ENCODE results near the gene OVOL2. TPM values are rescaled to one million over a fixed set of nuclear protein-coding genes. Genes with fewer than 3 reads are reported as not detected.

The OVOL2 gene
- total and polyA plus RNA-seq, 10 of the 15 experiments (the other 5 are each of a cell fraction or from before 2014, with no cell fraction given), result not detected

DNA sequence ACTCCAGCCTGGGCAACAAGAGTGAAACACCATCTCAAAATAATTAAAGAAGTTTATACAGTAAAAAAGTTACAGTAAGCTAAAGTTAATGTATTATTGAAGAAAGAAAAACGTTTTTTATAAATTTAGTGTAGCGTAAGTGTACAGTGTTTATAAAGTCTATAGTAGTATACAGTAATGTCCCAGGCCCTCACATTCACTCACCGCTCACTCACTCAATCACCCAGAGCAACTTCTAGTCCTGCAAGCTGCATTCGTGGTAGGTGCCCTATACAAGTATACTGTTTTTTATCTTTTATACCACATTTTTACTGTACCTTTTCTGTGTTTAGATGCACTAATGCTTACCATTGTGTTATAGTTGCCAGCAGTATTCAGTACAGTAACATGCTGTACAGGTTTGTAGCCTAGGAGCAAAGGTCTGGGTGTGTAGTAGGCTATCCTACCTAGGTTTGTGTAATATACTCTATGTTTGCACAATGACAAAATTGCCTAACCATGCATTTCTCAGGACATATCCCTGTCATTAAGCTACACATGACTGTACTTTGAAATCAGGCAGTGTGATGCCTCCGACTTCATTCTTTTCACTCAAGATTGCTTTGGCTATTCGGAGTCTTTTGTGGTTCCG, 72.2 kb downstream of the OVOL2 start:
- BruUV-seq (replicated peaks), result no TSS peak
- in situ Hi-C loops (cut with MboI), result no loop called here
- ChIA-PET RAD21 (ENCODE audit: unreplicated experiment) (no interaction called here), SMC1A (ENCODE audit: uncharacterized antibody, unreplicated experiment) (interaction anchor here (0.6 kb wide), 1 partner anchor 91 kb away, joined by 3 read pairs; no protein-coding TSS in a partner anchor), CTCF (interaction anchor here (0.7 kb wide), 1 partner anchor 107 kb away, joined by 3 read pairs; no protein-coding TSS in a partner anchor), POLR2A (no interaction called here)
- WGBS (ENCODE audit: insufficient coverage, insufficient replicate concordance, low lambda C conversion rate, missing lambda C conversion rate), result 84% methylated on average over 7 of the region's 7 CpGs
- Histone ChIP-seq H3K36me3 (ENCODE audit: control insufficient read depth in 2 of 2, insufficient read depth in 2 of 2, low read length in 1 of 2) (peaks cover 2 to 11% of the 10 kb centered on the region in 2 experiments), H3K79me2 (ENCODE audit: control insufficient read depth, insufficient read depth, low read length) (peaks cover 4% of the 10 kb centered on the region), H3K4me2 (ENCODE audit: control insufficient read depth, insufficient read depth) (no peak overlapping the region), H3K27ac (ENCODE audit: control insufficient read depth, insufficient read depth) (no peak overlapping the region), H3K27me3 (replicated peaks in 1 of 2; ENCODE audit: control insufficient read depth in 2 of 2, insufficient read depth in 2 of 2, low read length in 1 of 2) (no peaks in the 10 kb centered on the region), H3K9me3 (replicated peaks; ENCODE audit: control insufficient read depth, insufficient read depth, low read length) (no peaks in the 10 kb centered on the region), H3K9ac (ENCODE audit: control insufficient read depth, insufficient read depth, low read length) (no peak overlapping the region), H4K20me1 (ENCODE audit: control insufficient read depth, insufficient read depth) (no peaks in the 10 kb centered on the region), H3K4me3 (no peak overlapping the region), H3K4me1 (ENCODE audit: control insufficient read depth, insufficient read depth, low read length) (no peaks in the 10 kb centered on the region), H2AFZ (ENCODE audit: control insufficient read depth, low read depth, low read length) (no peak overlapping the region)
- TF ChIP-seq SREBF1 (IDR thresholded peaks at IDR 0.05; ENCODE audit: low read length) (no peak), SREBF2 (IDR thresholded peaks at IDR 0.05; ENCODE audit: low read length) (no peak), NFYA (IDR thresholded peaks at IDR 0.05; ENCODE audit: borderline replicate concordance, low read depth, low read length) (no peak), GABPA (IDR thresholded peaks at IDR 0.05; ENCODE audit: low read depth) (no peak), EGR1 (IDR thresholded peaks at IDR 0.05; ENCODE audit: borderline replicate concordance in 1 of 2, low read depth in 2 of 2, low read length in 2 of 2) (no peak)
- TF ChIP-seq, protein P1, sequence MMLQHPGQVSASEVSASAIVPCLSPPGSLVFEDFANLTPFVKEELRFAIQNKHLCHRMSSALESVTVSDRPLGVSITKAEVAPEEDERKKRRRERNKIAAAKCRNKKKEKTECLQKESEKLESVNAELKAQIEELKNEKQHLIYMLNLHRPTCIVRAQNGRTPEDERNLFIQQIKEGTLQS (IDR thresholded peaks at IDR 0.05; ENCODE audit: borderline replicate concordance, extremely low read depth, low read depth, low read length), result no peak
- TF ChIP-seq, protein P2, sequence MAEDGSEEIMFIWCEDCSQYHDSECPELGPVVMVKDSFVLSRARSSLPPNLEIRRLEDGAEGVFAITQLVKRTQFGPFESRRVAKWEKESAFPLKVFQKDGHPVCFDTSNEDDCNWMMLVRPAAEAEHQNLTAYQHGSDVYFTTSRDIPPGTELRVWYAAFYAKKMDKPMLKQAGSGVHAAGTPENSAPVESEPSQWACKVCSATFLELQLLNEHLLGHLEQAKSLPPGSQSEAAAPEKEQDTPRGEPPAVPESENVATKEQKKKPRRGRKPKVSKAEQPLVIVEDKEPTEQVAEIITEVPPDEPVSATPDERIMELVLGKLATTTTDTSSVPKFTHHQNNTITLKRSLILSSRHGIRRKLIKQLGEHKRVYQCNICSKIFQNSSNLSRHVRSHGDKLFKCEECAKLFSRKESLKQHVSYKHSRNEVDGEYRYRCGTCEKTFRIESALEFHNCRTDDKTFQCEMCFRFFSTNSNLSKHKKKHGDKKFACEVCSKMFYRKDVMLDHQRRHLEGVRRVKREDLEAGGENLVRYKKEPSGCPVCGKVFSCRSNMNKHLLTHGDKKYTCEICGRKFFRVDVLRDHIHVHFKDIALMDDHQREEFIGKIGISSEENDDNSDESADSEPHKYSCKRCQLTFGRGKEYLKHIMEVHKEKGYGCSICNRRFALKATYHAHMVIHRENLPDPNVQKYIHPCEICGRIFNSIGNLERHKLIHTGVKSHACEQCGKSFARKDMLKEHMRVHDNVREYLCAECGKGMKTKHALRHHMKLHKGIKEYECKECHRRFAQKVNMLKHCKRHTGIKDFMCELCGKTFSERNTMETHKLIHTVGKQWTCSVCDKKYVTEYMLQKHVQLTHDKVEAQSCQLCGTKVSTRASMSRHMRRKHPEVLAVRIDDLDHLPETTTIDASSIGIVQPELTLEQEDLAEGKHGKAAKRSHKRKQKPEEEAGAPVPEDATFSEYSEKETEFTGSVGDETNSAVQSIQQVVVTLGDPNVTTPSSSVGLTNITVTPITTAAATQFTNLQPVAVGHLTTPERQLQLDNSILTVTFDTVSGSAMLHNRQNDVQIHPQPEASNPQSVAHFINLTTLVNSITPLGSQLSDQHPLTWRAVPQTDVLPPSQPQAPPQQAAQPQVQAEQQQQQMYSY (CRISPR knock-in tag; IDR thresholded peaks at IDR 0.05), result no peak
- TF ChIP-seq, protein P3, sequence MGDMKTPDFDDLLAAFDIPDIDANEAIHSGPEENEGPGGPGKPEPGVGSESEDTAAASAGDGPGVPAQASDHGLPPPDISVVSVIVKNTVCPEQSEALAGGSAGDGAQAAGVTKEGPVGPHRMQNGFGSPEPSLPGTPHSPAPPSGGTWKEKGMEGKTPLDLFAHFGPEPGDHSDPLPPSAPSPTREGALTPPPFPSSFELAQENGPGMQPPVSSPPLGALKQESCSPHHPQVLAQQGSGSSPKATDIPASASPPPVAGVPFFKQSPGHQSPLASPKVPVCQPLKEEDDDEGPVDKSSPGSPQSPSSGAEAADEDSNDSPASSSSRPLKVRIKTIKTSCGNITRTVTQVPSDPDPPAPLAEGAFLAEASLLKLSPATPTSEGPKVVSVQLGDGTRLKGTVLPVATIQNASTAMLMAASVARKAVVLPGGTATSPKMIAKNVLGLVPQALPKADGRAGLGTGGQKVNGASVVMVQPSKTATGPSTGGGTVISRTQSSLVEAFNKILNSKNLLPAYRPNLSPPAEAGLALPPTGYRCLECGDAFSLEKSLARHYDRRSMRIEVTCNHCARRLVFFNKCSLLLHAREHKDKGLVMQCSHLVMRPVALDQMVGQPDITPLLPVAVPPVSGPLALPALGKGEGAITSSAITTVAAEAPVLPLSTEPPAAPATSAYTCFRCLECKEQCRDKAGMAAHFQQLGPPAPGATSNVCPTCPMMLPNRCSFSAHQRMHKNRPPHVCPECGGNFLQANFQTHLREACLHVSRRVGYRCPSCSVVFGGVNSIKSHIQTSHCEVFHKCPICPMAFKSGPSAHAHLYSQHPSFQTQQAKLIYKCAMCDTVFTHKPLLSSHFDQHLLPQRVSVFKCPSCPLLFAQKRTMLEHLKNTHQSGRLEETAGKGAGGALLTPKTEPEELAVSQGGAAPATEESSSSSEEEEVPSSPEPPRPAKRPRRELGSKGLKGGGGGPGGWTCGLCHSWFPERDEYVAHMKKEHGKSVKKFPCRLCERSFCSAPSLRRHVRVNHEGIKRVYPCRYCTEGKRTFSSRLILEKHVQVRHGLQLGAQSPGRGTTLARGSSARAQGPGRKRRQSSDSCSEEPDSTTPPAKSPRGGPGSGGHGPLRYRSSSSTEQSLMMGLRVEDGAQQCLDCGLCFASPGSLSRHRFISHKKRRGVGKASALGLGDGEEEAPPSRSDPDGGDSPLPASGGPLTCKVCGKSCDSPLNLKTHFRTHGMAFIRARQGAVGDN (IDR thresholded peaks at IDR 0.05), result no peak
- TF ChIP-seq, protein P4, sequence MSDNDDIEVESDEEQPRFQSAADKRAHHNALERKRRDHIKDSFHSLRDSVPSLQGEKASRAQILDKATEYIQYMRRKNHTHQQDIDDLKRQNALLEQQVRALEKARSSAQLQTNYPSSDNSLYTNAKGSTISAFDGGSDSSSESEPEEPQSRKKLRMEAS (IDR thresholded peaks at IDR 0.05; ENCODE audit: low read depth, low read length), result no peak
- TF ChIP-seq, protein P5, sequence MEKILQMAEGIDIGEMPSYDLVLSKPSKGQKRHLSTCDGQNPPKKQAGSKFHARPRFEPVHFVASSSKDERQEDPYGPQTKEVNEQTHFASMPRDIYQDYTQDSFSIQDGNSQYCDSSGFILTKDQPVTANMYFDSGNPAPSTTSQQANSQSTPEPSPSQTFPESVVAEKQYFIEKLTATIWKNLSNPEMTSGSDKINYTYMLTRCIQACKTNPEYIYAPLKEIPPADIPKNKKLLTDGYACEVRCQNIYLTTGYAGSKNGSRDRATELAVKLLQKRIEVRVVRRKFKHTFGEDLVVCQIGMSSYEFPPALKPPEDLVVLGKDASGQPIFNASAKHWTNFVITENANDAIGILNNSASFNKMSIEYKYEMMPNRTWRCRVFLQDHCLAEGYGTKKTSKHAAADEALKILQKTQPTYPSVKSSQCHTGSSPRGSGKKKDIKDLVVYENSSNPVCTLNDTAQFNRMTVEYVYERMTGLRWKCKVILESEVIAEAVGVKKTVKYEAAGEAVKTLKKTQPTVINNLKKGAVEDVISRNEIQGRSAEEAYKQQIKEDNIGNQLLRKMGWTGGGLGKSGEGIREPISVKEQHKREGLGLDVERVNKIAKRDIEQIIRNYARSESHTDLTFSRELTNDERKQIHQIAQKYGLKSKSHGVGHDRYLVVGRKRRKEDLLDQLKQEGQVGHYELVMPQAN (conservative IDR thresholded peaks at IDR 0.05), result no peak
- no peak for FAIRE-seq
- intact Hi-C loops (cut with micrococcal nuclease; ENCODE audit: unreplicated experiment), result no loop called here
- no peak for ATAC-seq
- no peak for DNase-seq (ENCODE audit: low read depth, low spot score)
